AG04450 (cell line): ENCODE results near the gene FOXF1. TPM values are rescaled to one million over a fixed set of nuclear protein-coding genes. Genes with fewer than 3 reads are reported as not detected.

Experiments used
- CTCF ChIA-PET: fragments of 300-600, 350-600 bp; formaldehyde crosslinking; extraction: SDS; loops from one replicate; lab custom pipeline; 2022; ENCODE audit warnings: antibody characterized with exemption, inconsistent platforms; lab: Charles Lee
- POLR2A ChIA-PET: fragments of 350-600 bp; formaldehyde crosslinking; extraction: SDS; loops from one replicate; lab custom pipeline; 2021; ENCODE audit warnings: antibody characterized with exemption, inconsistent platforms; lab: Yijun Ruan, JAX
- DNase-seq: peaks from one replicate; pipeline ENCODE4 v3.0.0-alpha.2; 2011; ENCODE audit warnings: low read depth, low spot score
- H3K27ac ChIP-seq: one replicate; pipeline ENCODE4 v1.5.1; 2012; ENCODE audit warnings: low read depth, low read length, control low read depth
- H3K27me3 ChIP-seq: one replicate; pipeline ENCODE4 v1.6.0; 2012; ENCODE audit warnings: low read length; ENCODE audit not compliant: control insufficient read depth, insufficient read depth
- H3K4me3 ChIP-seq: 2 replicates; pipeline ENCODE4 v1.5.1; 2011; ENCODE audit warnings: mild to moderate bottlenecking, low read depth, low read length, control low read depth
- H3K9me3 ChIP-seq: 2 replicates; pipeline ENCODE4 v1.5.1; 2012; ENCODE audit warnings: low read length; ENCODE audit not compliant: control insufficient read depth, insufficient read depth
- CTCF ChIP-seq: IDR thresholded peaks from 2 replicates; pipeline ENCODE4 v1.5.1; 2011; ENCODE audit warnings: low read depth, low read length, control low read depth, inconsistent platforms
- polyA plus RNA-seq: library from polyadenylated mRNA; depleted of rRNA; stranded (reverse); fragments of >200 nt; gene quantifications from 2 replicates; pipeline ENCODE4 v1.2.3, GENCODE V29; 2011

FOXF1 gene
- polyA plus RNA-seq, 1 experiment = 61.0 TPM

- DNase-seq = no peak
- Histone ChIP-seq H3K27ac (no peak overlapping the region), H3K27me3 (no peaks in the 10 kb centered on the region), H3K9me3 (peaks cover 12% of the 10 kb centered on the region), H3K4me3 (no peak overlapping the region)
- POLR2A ChIA-PET = interaction anchor here (0.6 kb wide), 1 partner anchor 36 kb away, joined by 4 read pairs; no protein-coding TSS in a partner anchor
- no peak for TF ChIP-seq CTCF
- CTCF ChIA-PET = no interaction called here
Measured at GRCh38 chr16:86465434-86465833, 44.9 kb upstream of the FOXF1 start.

GRCh38 chr16:86466696-86467406 lies 43.5 kb upstream of the FOXF1 start:
- Histone ChIP-seq H3K27me3 (no peaks in the 10 kb centered on the region), H3K9me3 (peaks cover 6% of the 10 kb centered on the region), H3K27ac (peak overlapping the region; percentile 57), H3K4me3 (no peak overlapping the region)
- no peak for TF ChIP-seq CTCF
- POLR2A ChIA-PET = interaction anchor here (0.8 kb wide), 1 partner anchor 16 kb away, joined by 3 read pairs; no protein-coding TSS in a partner anchor
- DNase-seq = peak; percentile 34
- CTCF ChIA-PET = no interaction called here

DNA sequence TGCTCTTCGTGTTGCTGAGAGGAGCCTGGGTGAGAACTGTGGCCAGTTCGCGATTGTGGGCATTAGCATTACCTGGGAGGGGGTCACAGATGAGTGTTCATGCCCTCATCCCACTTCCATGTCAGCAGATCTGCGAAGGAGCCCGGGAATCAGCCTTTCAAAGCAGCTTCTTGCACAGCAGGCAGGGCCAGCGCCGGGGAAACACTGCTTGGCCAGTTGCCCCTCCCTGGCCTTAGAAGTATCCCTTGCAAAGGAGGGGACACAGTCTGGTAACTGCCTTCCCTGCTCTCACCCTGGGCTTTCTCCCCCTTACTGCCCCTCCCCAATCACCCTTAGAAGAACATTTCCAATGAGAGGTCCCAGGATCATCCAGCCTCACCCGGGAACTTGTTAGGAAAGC lies 42.8 kb upstream of the FOXF1 start:
- H3K9me3 ChIP-seq = peaks cover 13% of the 10 kb centered on the region
- TF ChIP-seq CTCF = no peak
- H3K27ac ChIP-seq = no peak overlapping the region
- POLR2A ChIA-PET = interaction anchor here (0.6 to 0.8 kb wide), 2 partner anchors 15 to 341 kb away, joined by 3 to 6 read pairs; no protein-coding TSS in a partner anchor
- no peak for DNase-seq
- no peaks in the 10 kb centered on the region for H3K27me3 ChIP-seq
- no peak overlapping the region for H3K4me3 ChIP-seq
- CTCF ChIA-PET = no interaction called here

GRCh38 chr16:86470964-86471363 lies 39.4 kb upstream of the FOXF1 start:
- Histone ChIP-seq H3K9me3 (peaks cover 17% of the 10 kb centered on the region), H3K27me3 (no peaks in the 10 kb centered on the region), H3K27ac (no peak overlapping the region), H3K4me3 (no peak overlapping the region)
- DNase-seq = no peak
- no peak for TF ChIP-seq CTCF
- POLR2A ChIA-PET = interaction anchor here (0.7 kb wide), 1 partner anchor 9 kb away, joined by 5 read pairs; no protein-coding TSS in a partner anchor
- CTCF ChIA-PET = no interaction called here

- Histone ChIP-seq H3K4me3 (no peak overlapping the region), H3K27me3 (no peaks in the 10 kb centered on the region), H3K27ac (no peak overlapping the region), H3K9me3 (peaks cover 14% of the 10 kb centered on the region)
- no peak for DNase-seq
- ChIA-PET POLR2A (no interaction called here), CTCF (no interaction called here)
- TF ChIP-seq CTCF = no peak
Measured at GRCh38 chr16:86471896-86472295, 38.4 kb upstream of the FOXF1 start.
